ACHN (cell line): ENCODE measurements around the gene HSPA12A.
A peak's percentile ranks its signal among the peaks of the same experiment; 100 is the strongest.

Source experiments
- DNase-seq: peaks from one replicate; pipeline ENCODE4 v3.0.0-alpha.2; 2015
- in situ Hi-C: cut with HindIII; loops from 2 replicates; pipeline ENCODE4 v1.10.0; 2017; ENCODE audit warnings: low sequenced_read_pairs, low pct_ligation_motif_present, low pct_unique_long_range_greater_than_20kb

Gene HSPA12A

DNA sequence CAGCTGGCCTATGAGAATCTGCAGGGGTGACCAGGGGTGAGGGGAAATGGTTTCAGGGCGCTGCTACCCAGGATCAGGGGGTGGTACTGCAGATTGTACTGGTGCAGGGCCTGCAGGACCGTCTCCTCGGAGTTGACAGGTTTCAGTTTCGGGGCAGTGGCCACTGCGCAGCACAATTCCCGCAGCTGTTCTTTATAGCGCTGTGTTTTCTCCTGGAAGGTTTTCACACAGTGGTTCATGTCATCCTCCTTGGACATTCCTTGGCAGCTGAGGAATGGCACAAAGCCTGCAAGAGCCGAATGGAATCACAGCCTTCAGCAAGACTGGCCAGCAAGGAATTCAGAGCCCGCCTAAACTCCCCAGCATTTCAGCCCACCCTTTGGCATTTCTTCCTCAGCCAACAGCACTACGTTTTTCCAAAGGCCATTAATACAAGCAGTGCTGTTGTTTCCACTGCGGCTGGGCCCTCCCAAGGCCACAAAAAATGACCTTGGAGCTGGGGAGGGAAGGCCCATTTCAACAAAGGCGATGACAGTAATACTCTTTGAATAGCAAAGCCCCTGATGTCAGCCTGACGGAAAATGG lies 76.7 kb downstream of the HSPA12A start:
- DNase-seq: no peak
- in situ Hi-C loops: no loop called here

DNA sequence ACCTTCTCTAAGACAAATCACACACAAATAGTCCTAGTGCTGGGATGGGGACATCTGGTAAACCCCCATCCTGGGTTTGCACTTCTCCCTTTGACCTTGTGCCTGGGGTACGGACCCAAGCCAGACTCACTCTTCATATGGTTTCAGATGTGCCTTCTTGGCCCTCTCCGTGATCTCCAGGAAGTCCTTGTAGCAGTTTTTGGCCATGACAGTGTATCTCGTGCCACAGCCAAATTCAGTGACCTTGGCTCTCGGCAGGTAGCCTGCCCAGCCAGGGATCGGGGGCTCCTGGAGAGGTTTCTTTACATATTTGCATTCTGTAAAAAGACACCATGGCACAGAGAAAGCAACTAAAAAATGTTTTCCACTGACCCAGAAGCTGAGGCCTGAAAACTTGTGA lies 77.7 kb downstream of the HSPA12A start:
- no peak for DNase-seq
- in situ Hi-C loops: no loop called here

DNA sequence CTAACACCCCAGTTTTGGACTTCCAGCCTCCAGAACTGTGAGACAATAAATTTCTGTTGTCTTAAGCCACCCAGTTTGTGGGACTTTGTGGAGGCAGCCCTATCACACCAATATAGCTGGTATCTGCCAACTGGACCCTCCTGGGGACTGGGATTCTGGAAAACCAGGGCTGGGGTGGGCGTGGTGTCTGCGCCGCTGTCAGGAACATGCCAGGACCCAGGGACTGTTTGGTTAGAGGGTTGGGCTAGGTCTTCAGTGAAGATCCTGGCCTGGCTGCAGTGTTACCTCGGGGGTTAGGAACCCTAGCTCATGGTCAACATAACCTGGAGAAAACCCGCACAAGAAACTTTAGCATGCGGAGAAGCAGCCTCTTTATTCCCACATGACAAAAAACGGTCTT lies 79.0 kb downstream of the HSPA12A start:
- DNase-seq: no peak
- in situ Hi-C loops: no loop called here

DNA sequence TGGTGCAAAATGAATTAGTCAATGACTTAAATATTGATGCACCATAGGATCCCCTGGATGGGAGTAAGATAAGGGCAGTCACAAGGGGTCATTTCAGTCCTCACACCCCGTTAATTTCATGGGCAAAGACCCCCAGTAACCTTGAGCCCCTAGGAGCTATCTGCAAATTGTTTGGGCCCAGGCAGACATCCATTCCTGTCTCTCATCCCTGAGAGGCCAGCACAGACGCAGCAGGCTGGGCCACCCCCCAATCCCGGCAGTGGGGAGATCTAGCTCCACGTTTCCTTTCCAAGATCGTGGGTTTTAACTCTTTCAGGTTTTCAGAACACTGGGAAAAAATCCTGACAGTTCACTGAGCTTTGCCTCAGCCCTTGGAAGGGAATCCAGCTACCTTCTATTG lies 81.5 kb downstream of the HSPA12A start:
- in situ Hi-C loops: no loop called here
- DNase-seq: no peak

DNA sequence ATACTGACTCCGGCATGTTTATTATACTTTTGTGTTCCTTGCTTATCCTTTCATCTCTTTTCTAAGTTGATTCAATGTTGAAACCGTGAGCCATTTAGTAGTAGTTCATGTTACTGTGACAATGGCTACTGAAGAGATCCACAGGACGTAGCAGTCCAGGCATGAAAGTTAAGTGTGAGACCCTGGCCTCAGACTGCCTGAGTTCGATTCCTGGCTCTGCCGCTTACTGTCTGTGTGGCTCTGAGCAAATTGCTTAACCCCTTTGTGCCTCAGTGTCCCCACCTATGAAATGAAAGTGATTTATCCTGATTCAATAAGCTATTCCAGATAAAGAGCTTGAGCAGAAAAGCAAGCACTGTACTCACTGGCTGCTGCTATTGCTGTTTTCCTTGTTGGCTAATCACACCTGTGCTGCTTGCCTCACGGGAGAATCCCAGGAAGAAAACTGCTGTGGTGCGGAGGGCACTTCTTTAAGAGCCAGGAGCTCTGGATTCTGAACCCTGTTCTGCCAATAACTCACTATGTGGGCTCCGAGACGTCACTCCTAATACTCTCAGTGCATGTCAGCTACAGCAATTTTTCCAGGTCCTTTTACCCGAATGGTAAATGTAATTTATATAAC lies 83.2 kb downstream of the HSPA12A start:
- no peak for DNase-seq
- in situ Hi-C loops: no loop called here

DNA sequence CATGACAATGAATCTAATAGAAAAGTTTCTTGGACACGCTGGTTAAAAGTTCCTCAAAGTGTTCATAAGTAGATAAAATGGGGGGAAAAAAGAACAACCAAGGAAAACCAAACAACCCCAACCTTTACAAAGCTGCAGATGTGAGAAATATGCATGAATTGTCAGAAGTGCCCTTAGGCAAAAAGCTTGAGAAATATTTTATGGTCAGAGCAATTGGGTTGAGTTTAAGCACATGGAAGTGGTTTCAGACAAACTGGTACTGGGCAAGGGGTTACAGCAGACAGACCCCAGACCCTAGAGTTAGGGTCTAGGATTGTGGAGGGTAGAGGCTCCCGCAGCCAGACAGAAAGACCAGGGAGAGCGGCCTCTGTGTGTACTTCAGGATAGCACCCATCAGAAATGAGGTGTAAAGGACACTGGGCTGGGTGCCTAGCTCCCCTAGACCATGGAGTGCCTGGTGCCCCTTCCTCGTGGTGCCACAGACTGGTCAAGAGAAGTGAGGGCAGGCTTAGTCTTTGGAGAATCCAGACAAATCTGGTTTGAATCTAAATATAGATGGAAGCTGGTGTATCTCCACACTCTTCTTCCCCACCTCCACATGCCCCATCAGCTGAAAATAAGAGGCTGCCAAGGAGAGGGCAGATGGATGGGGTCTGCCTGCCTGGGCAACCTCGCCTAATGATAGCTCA lies 84.4 kb downstream of the HSPA12A start:
- in situ Hi-C loops: no loop called here
- no peak for DNase-seq

DNA sequence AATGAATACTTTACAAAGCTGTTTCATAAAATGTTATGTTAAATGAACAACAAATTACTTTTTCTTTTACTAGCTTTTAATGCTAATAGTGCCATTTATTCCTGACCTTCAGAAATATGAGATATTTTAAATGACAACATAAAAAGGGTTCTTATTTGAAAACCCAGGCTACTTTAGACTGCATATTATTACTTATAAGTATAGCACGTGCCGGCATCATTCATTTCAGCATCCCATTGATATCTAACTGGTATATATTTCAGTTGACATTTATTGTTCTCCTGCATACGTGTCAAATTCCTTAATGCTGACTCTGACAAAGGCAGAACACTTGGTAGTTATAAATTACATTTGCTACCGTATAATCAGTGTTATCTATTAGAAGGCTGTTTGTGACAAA lies 86.3 kb downstream of the HSPA12A start:
- in situ Hi-C loops: no loop called here
- DNase-seq: no peak

DNA sequence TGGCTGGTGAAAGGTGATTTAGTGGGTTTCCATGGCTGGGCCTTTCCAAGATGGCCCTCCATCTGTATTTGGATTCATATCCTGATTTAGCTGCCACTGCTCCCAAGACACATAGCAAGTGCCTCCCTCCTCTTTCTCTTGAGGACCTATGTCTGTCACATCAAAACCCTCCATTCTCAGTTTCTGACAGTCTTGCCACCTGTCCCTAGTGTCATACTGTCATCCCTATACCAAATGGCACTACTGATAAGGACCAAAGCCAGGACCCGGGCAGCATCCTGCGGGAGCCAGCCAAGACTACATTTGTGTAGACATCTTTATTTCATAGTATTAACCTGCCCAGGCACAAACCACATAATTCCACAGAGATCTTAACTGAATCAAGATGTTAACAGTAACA lies 86.8 kb downstream of the HSPA12A start:
- in situ Hi-C loops: no loop called here
- DNase-seq: no peak

DNA sequence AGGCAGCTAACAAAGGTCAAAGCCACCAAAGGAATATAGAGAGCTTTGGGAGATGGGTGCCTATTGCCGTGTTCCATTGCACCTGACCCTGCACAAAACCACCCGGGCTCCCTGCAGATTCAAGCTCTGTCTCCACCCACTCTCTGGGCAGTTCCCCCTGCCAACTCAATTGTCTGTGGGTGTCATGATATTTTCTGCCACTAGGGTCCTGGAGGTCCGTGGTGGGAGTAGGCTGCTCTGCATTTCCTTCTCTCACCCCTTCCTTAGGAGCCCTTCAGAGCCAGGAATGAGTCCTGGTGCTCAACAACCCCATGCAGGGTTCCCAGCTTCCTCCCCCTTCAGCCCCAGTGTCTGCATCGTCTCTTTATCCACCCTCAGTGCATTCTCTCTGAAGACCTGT lies 87.5 kb downstream of the HSPA12A start:
- DNase-seq: peak; percentile 49
- in situ Hi-C loops: no loop called here

DNA sequence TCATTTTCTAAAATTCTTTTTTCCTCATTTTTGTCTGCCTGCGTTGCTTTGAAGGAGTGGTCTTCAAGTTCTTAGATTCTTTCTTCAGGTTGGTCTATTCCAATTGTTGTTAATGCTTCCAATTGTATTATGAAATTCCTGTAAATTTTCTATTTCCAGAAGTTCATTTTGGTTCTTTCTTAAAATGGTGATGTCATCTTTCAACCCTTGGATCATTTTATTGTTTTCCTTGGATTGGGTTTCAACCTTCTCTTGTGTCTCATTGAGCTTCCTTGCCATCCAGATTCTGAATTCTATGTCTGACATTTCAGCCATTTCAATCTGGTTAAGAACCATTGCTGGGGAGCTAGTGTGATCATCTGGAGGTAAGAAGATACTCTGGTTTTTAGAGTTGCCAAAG lies 88.5 kb downstream of the HSPA12A start:
- in situ Hi-C loops: no loop called here
- DNase-seq: no peak

DNA sequence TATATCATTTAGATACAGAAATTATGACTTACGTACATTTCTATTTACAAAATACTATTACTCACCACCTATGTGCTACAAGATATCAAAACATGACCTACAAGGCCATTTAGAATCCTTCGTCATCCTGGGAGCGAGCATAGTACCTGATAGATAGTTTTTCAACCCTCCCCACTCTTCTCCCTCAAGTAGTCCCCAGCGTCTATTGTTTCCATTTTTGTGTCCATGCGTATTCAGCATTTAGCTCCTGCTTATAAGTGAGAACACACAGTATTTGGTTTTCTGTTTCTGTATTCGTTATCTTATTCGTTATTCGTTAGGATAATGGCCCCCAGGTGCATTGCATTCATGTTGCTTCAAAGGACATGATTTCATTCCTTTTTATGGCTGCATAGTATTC lies 93.5 kb downstream of the HSPA12A start:
- in situ Hi-C loops: no loop called here
- DNase-seq: no peak

DNA sequence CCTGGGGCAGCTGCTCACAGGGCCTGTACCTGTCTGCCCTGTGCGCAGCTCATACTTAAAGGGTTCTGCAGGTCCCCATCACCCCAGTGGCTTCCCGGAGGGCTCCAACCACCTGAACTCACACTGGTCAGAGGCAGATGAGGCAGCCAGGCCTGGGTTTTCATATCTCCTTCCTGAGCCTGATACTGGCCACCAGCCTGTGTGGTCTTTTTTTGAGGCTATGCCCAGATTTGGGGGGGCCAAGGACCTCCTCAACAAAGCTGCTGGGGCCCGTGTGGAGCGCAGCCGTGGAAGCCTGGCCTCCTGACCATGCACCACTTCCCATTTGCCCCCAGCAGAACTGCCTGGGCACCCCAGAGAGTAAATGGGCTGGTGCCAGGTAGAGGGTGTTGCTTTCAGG lies 95.9 kb downstream of the HSPA12A start:
- no peak for DNase-seq
- in situ Hi-C loops: no loop called here

DNA sequence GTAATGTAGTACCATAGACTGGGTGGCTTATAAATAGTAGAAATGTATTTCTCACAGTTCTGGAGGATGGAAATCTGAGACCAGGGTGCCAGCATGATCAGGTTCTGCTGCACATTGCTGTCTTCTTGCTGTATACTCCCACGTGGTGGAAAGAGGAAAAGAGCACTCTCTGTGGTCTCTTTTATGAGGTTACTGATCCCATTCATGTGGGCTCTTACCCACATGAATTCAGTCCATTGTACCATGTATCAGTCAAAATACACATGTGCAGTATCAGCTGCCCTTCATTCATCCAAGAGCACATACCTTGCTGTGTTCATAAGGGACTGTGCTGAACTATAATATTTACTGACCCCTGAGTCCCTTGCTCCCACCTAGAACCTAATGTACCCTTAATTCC lies 104.5 kb downstream of the HSPA12A start:
- in situ Hi-C loops: no loop called here
- no peak for DNase-seq

DNA sequence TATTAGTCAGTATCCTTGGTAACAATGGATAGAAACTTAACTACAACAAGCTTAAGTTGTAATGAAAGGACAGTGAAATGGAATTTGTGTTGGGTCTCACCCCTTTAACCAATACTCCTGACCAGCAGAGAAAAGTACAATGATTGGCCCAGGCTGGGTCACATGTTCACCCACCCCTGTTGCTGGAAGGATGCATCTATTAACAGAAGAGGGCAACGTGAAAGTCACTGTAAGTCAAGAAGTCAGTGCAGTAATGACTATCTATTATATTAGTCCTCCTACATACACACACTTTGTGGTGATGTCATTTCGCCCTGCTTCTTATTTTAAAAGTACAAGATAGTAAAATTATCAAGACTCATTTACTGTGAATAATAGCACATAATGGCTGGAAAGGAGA lies 105.4 kb downstream of the HSPA12A start:
- in situ Hi-C loops: no loop called here
- DNase-seq: no peak

DNA sequence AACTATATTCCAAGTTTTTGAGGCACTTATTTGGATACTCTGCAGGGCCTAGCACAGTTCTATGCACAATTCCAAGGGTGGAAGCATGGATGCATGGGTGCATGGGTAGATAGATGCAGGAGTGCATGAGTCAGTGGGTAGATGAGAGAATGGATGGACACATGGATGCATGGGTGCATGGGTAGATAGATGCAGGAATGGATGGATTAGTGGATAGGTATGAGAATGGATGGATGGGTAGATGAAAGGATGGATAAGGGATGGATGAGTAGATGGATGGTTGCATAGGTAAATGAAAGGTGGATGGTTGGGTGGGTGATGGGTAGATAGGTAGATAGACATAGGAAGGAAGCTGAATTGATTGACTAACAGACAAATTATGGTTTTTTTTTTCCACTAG lies 106.0 kb downstream of the HSPA12A start:
- in situ Hi-C loops: no loop called here
- DNase-seq: no peak

DNA sequence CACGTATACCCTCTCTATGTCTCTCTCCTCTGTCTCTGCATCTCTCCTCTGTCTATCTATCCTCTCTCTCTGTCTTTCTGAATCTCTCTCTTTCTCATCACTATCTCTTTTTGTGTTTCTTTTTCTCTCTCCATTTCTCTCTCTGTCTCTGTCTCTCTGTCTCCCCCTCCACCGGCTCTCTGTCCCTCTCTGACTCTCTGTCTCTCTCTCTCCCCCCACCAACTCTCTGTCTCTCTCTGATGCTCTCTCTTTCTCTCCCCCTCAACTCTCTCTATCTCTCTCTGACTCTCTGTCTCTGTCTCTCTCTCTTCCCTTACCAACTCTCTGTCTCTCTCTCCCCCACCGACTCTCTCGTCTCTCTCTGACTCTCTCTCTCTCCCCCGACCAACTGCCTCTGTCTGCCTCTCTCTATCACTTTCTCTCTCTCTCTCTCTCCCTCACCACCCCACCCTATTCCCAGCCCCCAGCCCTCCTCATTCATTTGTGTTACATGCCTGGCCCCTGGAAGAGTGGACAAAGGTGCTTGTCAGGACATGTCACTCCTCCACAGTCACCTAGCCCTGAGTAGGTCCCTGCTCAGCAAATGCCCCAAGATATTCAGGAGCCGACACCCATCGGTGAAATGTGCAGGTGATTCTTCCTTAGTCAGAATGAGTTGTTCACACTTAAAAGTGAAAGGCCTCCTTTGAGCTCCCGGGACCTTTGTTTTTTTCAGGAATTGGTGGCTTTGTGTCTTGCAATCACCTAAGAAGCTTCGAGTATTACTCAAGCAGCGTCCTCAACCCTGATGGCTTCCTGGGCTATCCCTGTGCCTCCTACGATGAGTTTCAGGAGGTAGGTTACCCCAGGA lies 108.0 kb downstream of the HSPA12A start:
- in situ Hi-C loops: no loop called here
- DNase-seq: no peak

DNA sequence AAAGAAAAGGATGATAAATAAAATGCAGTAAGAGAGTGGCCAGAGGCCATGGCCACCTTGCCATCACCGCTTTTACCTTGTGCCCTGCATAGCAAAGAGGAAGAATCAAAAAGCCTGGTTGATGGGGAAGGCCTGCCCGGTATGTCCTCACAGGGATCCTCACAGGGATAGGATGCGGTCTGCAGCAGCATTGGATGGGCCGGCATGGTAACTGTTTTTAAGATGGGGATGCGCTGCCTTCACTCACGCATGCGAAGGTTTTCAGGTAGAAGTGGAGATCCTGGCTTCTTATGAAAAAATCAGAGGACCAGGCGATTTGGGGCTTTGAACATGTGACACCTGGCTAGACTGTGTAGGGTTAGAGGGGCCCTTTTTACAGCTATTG lies 109.2 kb downstream of the HSPA12A start:
- DNase-seq: no peak
- in situ Hi-C loops: no loop called here

DNA sequence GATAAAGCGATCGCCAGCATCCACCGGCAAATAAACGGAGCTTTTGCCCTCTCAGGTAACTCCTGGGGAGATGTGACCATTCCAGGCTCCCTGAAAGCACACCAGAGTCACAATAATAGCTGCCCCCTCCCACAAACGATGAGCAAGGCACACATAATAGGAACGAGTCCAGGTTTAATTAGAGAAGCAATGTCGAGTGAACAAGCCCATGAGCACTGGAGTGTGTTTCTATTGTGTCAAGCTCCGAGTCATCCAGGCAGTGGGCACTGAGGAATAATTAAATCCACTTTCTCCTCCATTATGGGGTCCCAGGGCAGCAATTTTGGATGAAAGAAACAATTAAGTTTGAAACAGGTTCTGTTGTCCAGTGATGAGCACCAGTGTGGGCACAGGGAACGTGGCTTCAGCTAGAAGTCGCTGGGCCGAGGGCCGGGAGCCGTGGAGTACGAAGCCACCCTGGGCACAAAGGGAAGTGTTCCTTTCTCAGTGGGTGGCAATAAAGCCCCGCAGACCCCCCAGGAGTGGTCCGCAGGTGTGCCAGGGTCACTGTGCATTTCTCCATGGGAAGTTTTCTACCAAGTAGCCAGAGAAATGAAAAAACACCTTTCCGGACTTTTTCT lies 109.7 kb downstream of the HSPA12A start:
- in situ Hi-C loops: no loop called here
- no peak for DNase-seq

DNA sequence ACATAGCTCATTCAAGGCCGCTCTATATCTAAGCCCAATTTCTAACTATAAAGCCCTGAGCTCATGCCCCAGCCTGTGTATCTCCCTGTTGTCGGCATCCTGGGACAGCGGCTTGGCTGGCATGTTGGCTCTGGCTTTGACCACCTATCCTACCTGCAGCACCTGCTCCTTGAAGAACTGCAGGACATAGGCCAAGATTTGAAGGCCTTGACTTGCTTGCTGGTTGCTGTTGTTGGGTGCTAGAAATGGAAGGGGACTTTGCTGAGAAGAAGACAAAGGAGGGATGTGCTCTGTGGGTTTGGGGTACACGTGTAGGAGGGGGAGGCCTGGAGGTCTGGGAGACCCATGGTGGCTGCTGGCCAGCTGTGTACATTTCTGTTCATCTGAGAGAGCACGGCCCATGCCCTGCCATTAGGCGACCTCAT lies 110.5 kb downstream of the HSPA12A start:
- in situ Hi-C loops: no loop called here
- no peak for DNase-seq
